Esophagus muscularis mucosa (tissue), 4 donors: Measurements from ENCODE around the gene PPP4R4.

Experiments used
- CTCF ChIP-seq, 3 experiments: fragments of 200-600 bp in 2 of 3; fragments of 450-650 bp in 1 of 3; sonication (generic) in 2 of 3; IDR thresholded peaks; one replicate each; pipeline ENCODE4 v1.5.1; 2017 to 2019; ENCODE audit warnings: antibody characterized with exemption in 3 of 3, mild to moderate bottlenecking in 2 of 3, moderate library complexity in 1 of 3
- EP300 ChIP-seq: sonication (generic); formaldehyde crosslinking; IDR thresholded peaks from one replicate; pipeline ENCODE4 v1.6.1; 2017; ENCODE audit warnings: antibody characterized with exemption
- POLR2AphosphoS5 ChIP-seq, 2 donors: sonication (generic); formaldehyde crosslinking; IDR thresholded peaks; one replicate each; pipeline ENCODE4 v1.6.1; 2017; ENCODE audit warnings: antibody characterized with exemption in 2 of 2

DNA sequence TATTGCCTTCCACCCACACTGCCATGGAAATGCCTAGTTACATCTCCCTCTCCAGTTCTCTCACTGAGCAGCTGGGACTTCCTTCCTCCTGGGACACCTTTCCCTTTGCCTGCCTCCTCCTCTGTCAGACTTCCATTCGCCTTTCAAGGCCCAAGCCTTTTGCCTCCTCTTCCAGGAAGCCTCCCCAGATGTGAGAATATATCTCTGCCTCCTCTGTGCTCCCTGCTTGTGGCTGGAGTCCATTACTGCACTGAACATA, 47.8 kb upstream of the PPP4R4 start:
- no peak for TF ChIP-seq CTCF (IDR thresholded peaks at IDR 0.05)
- TF ChIP-seq EP300 = no peak
- no peak for TF ChIP-seq POLR2AphosphoS5 (IDR thresholded peaks at IDR 0.05)
